Testis (tissue), 3 donors: ENCODE data around the gene NAP1L1. TPM values are rescaled to one million over a fixed set of nuclear protein-coding genes. Genes with fewer than 3 reads are reported as not detected.

Source experiments
- DNase-seq: peaks from one replicate; pipeline ENCODE4 v3.0.0-alpha.2; 2019
- H3K27ac ChIP-seq, 2 donors: fragments of 200-600 bp; sonication (generic); one replicate each; pipeline ENCODE4 v1.5.1; 2019
- H3K27me3 ChIP-seq: fragments of 200-600 bp; sonication (generic); one replicate; pipeline ENCODE4 v1.5.1; 2019
- H3K36me3 ChIP-seq: fragments of 200-600 bp; sonication (generic); one replicate; pipeline ENCODE4 v1.5.1; 2017; ENCODE audit warnings: low read depth; ENCODE audit errors: missing control alignments
- H3K4me1 ChIP-seq: fragments of 200-600 bp; sonication (generic); one replicate; pipeline ENCODE4 v1.5.1; 2019
- H3K4me3 ChIP-seq, 2 donors: fragments of 200-600 bp; sonication (generic); one replicate each; pipeline ENCODE4 v1.5.1; 2017 to 2019
- H3K9me3 ChIP-seq: fragments of 200-600 bp; sonication (generic); one replicate; pipeline ENCODE4 v1.5.1; 2017
- CTCF ChIP-seq, 3 experiments: fragments of 450-650 bp in 2 of 3; fragments of 200-600 bp in 1 of 3; sonication (generic) in 1 of 3; IDR thresholded peaks; one replicate each; pipeline ENCODE4 v1.5.1; 2016 to 2019; ENCODE audit warnings: antibody characterized with exemption in 3 of 3, mild to moderate bottlenecking in 2 of 3, moderate library complexity in 1 of 3
- POLR2A ChIP-seq: fragments of 450-650 bp; IDR thresholded peaks from one replicate; pipeline ENCODE4 v1.6.1; 2017; ENCODE audit warnings: antibody characterized with exemption, mild to moderate bottlenecking, moderate library complexity
- WGBS, 2 donors: methylation state at CpG; one replicate each; pipeline ENCODE4 v1.1.5; 2018; 5-methylcytosine and 5-hydroxymethylcytosine counted together
- intact Hi-C: fragments of 100-400 bp; cut with DNase I; formaldehyde crosslinking; loops from one replicate; pipeline ENCODE4 v1.15.1; 2023; ENCODE audit warnings: low total_unique reads
- polyA plus RNA-seq: library from polyadenylated mRNA; stranded (reverse); fragments of 350-450 nt; fragmentation: Illumina TruSeq; extraction: RNeasy Lipid Tissue Mini Kit (QIAGEN cat#74804); gene quantifications from one replicate; pipeline ENCODE4 v1.2.3, GENCODE V29; 2014; ENCODE audit warnings: low read depth, low replicate concordance; ENCODE audit not compliant: insufficient read depth
- total RNA-seq, 2 donors: library from RNA; depleted of rRNA; stranded (reverse); fragments of >200 nt; gene quantifications; one replicate each; pipeline ENCODE4 v1.2.3, GENCODE V29; 2016

Gene NAP1L1
- total and polyA plus RNA-seq, 3 donors from 2014 or later = 246 to 366 (median 313) TPM

- intact Hi-C loops = no loop called here
- Histone ChIP-seq H3K9me3 (no peaks in the 10 kb centered on the region), H3K27me3 (no peaks in the 10 kb centered on the region), H3K27ac (no peak overlapping the region), H3K4me1 (no peaks in the 10 kb centered on the region), H3K36me3 (no peaks in the 10 kb centered on the region), H3K4me3 (no peak overlapping the region)
- TF ChIP-seq CTCF (IDR thresholded peaks at IDR 0.05) (no peak), POLR2A (no peak)
- 33 to 38% methylated on average over 4 of the region's 4 CpGs for WGBS, 2 donors
- DNase-seq = no peak
Observed at GRCh38 chr12:76123259-76124212, 39.1 kb upstream of the NAP1L1 start.

GRCh38 chr12:76119887-76120286 is 35.4 kb upstream of the NAP1L1 start:
- Histone ChIP-seq H3K27ac (no peak overlapping the region), H3K4me1 (no peaks in the 10 kb centered on the region), H3K9me3 (no peaks in the 10 kb centered on the region), H3K36me3 (no peaks in the 10 kb centered on the region), H3K4me3 (no peak overlapping the region), H3K27me3 (no peaks in the 10 kb centered on the region)
- WGBS, 2 donors = 75 to 77% methylated on average over 6 of the region's 6 CpGs
- TF ChIP-seq POLR2A (no peak), CTCF (IDR thresholded peaks at IDR 0.05) (no peak)
- intact Hi-C loops = no loop called here
- no peak for DNase-seq

DNA sequence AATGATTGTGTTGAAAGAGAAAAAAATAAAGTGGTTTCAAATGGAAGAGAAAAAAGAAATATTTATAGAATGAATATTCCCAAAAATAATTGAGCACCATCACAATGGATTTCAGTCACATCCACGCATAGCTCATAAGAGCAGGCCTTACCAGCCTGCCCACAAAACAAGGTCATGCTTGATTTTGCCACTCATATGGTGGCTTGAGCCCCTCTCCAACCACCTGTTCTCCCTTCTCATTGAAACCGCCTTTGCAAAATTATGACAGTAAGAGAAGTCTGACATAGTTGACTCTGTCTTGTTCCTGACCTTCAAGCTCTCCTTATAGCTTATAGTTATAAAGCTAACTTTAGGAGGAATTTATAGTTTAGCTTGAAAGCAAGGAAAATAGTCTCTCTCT is 33.3 kb upstream of the NAP1L1 start:
- intact Hi-C loops = no loop called here
- H3K4me1 ChIP-seq = no peaks in the 10 kb centered on the region
- H3K9me3 ChIP-seq = no peaks in the 10 kb centered on the region
- no peak for TF ChIP-seq CTCF (IDR thresholded peaks at IDR 0.05)
- no peak for TF ChIP-seq POLR2A
- no peak overlapping the region for H3K27ac ChIP-seq
- H3K36me3 ChIP-seq = no peaks in the 10 kb centered on the region
- H3K27me3 ChIP-seq = no peaks in the 10 kb centered on the region
- WGBS, 2 donors = 92 to 96% methylated on average over 2 of the region's 2 CpGs
- no peak overlapping the region for H3K4me3 ChIP-seq
- DNase-seq = no peak

DNA sequence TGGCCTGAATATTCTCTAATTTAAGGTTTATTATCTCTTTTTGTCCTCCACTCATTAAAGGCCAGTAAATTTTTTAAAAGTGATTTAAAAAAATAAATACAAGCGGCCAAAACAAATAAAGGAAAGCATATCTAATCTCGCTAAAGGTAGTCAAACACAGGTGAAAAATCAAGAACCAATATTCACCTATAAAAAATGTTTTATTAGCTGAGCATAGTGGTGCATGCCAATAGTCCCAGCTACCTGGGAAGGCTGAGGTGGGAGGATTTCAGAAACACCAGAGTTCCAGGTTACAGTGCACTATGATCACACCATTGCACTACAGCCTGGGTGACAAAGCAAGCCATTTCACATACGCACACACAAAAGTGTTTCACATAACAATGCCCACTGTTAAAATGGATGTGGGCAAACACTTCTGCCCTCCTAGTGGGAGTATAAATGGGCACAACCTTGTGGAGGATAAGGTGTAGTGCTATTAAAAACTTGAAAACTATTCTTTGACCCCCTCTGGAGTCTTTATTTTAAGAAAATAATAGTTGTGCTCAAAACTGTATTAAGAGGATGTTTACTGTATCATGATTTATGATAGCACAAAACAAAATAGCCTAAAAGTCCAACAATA is 32.7 kb upstream of the NAP1L1 start:
- WGBS, 2 donors = 91 to 94% methylated on average over 3 of the region's 3 CpGs
- Histone ChIP-seq H3K4me3 (no peak overlapping the region), H3K27ac (no peak overlapping the region), H3K36me3 (no peaks in the 10 kb centered on the region), H3K9me3 (no peaks in the 10 kb centered on the region), H3K4me1 (no peaks in the 10 kb centered on the region), H3K27me3 (no peaks in the 10 kb centered on the region)
- TF ChIP-seq POLR2A = no peak
- peak in 1 of 3 experiments; percentile 5 for TF ChIP-seq CTCF (IDR thresholded peaks at IDR 0.05)
- DNase-seq = no peak
- intact Hi-C loops = no loop called here
